ENCODE measurements around the gene B3GALT6.
A peak's percentile ranks its signal among the peaks of the same experiment; 100 is the strongest.

The B3GALT6 gene

GRCh38 chr1:1215881-1216605 lies 16.0 kb upstream of the B3GALT6 start:
- DNase-seq (ENCODE audit: low read depth), result no peak

GRCh38 chr1:1216770-1217620 lies 15.0 kb upstream of the B3GALT6 start:
- DNase-seq (ENCODE audit: low read depth), result peak; percentile 67

- DNase-seq (ENCODE audit: low read depth), result peak; percentile 49
Measured at GRCh38 chr1:1217621-1218523, 14.2 kb upstream of the B3GALT6 start.

GRCh38 chr1:1218524-1219200 lies 13.4 kb upstream of the B3GALT6 start:
- no peak for DNase-seq (ENCODE audit: low read depth)

DNA sequence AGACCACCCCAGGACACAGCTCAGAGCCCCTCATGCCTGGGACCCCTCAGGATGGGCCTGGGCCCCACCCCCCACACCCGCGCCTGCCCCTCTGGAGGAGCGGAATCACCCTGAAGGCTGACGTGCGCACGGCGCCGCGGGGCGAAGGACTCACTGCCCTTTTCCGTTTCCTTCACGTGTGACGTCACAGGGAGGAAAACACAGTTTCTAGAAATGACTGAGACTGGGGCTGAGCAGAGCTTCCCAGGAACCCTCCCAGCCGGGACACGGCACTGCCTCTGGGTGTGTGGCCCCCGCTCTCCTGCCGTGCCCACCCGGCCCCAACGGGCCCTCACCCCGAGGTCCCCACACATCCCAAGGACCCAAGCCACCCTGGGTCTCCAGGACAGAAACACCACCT lies 12.7 kb upstream of the B3GALT6 start:
- peak; percentile 58 for DNase-seq (ENCODE audit: low read depth)

GRCh38 chr1:1220197-1220596 lies 11.8 kb upstream of the B3GALT6 start:
- no peak for DNase-seq (ENCODE audit: low read depth)

GRCh38 chr1:1221887-1222574 lies 10.0 kb upstream of the B3GALT6 start:
- DNase-seq (ENCODE audit: low read depth), result no peak

GRCh38 chr1:1222575-1223225 lies 9.3 kb upstream of the B3GALT6 start:
- DNase-seq (ENCODE audit: low read depth), result no peak

DNA sequence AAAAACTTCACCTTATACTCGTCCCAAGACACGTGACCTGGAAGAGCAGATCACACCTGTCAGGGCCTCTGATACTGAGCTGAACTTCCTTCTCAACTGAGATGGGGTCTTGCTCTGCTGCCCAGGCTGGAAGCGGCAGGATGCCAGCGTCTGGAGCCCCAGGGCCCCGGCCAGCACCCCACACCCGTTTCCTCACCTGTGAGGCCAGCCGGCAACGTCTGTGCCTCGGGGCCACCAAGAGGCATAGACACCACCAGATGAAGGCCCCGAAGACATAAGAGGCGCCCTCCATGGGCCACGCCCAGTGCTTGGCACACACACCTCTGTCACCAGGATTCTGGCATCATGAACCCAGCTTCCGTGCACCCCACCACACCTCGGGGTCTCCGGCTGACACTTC lies 8.7 kb upstream of the B3GALT6 start:
- no peak for DNase-seq (ENCODE audit: low read depth)

DNA sequence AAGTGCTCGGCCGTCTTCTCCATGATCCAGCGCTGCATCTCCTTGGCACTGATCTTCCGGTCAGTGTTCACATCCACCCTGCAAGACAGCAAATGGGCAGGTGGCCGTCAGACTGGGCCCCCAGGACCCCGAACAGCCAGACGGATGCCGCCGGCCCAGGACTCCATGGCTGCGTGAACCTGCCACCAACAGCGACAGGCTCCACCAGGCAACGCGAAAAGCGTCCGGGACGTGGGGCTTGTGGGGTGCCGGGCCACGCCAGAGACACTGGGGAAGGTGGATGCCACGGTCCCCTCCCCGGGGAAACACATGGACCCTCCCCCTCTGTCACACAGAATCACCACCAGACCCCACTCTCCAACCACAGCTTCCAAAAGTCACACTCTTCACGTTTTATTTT lies 8.1 kb upstream of the B3GALT6 start:
- DNase-seq (ENCODE audit: low read depth), result no peak

DNA sequence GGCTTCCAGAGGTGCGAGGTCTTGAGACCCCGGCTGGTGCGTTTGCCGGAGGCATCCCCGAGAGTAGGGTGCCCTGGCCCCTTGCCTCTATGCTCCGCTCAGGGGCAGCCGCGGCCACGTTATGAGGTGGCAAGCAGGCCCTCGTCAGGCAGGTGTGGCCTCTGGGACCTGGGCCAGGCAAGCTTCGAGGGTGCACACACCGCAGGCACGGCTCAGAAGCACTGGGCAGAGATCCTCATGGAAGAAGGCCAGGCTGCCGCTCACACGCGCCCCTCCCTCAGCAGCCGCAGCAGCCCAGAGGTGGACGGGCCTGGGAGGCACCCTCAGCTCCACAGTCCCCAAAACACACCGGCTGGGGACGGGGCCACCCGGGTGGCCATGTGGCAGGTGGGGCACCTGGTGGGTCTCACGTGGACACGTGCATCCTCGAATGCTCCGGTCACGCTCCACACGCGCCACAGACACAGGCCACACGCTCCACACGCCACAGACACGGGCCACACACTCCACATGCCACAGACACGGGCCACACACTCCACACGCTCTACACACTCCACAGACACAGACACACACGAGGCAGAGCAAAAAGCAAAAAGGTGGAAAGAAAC lies 6.7 kb upstream of the B3GALT6 start:
- DNase-seq (ENCODE audit: low read depth), result no peak

DNA sequence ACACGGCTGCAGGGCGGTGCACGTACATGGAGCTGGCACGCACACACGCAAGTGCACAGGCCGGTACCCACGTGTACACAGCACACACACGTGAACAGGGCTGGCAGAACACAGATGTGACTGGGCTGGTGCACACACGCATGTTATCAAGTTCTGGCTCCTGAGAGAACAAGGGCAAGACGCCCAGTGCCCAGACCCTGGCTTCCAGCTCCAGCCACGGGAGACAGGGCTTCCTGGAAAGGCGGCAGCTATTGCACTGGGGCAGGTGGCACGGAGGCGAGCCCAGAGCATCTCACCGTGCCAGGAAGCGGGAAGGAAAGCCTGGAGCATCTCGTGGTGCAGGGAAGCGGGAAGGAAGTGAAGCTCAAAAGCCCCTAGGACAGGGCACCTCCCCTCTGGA lies 6.1 kb upstream of the B3GALT6 start:
- no peak for DNase-seq (ENCODE audit: low read depth)

GRCh38 chr1:1226566-1227362 lies 5.3 kb upstream of the B3GALT6 start:
- DNase-seq (ENCODE audit: low read depth), result no peak

DNA sequence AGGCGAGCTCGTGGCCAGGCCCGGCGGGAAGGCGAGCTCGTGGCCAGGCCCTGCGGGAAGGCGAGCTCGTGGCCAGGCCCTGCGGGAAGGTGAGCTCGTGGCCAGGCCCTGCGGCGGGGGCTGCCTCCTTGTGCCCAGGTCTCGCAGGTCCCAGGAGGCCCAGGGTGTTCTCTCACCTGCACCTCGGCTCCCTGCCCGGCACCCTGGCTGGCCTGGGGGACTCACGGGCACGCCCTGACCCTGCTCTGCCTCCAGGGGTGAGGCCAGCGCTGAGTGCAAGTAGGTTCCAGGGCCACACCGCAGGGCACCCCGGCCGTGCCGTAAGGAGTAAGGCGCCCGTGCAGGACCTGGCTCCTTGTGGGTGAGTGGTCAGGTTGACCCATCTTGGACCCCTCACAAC lies 4.7 kb upstream of the B3GALT6 start:
- DNase-seq (ENCODE audit: low read depth), result no peak

GRCh38 chr1:1228187-1228586 lies 3.9 kb upstream of the B3GALT6 start:
- DNase-seq (ENCODE audit: low read depth), result no peak

DNA sequence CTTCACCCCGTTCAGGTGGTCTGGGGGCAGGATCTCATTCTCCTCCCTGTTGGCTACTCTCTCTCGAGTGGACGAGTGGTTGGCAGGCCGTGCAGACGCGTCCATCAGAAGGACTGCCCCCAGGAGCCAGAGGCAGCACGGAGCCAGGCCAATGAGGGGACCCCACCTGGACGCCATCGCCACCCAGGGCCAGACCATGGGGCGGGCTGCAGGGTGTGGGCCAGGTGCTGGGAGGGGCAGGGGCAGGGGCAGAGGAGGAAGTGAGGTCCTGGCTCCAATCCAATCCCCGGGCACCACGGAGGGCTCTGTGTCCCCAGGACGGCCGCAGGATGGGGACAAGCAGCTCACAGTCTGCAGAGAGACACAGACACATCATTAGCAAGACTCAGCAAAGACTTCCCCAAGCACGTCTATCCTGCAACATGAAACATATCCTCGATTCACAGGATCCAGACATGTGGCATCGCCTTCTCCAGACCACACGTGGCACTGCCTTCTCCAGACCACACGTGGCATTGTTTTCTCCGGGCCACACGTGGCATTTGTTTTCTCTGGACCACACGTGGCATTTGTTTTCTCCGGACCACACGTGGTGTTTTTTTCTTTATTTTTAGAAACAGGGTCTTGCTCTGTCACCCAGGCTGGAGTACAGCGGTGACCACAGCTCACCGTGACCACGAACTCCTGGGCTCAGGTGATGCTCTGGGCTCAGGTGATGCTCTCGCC lies 3.3 kb upstream of the B3GALT6 start:
- no peak for DNase-seq (ENCODE audit: low read depth)

- DNase-seq (ENCODE audit: low read depth), result no peak
Measured at GRCh38 chr1:1229770-1230169, 2.3 kb upstream of the B3GALT6 start.

DNA sequence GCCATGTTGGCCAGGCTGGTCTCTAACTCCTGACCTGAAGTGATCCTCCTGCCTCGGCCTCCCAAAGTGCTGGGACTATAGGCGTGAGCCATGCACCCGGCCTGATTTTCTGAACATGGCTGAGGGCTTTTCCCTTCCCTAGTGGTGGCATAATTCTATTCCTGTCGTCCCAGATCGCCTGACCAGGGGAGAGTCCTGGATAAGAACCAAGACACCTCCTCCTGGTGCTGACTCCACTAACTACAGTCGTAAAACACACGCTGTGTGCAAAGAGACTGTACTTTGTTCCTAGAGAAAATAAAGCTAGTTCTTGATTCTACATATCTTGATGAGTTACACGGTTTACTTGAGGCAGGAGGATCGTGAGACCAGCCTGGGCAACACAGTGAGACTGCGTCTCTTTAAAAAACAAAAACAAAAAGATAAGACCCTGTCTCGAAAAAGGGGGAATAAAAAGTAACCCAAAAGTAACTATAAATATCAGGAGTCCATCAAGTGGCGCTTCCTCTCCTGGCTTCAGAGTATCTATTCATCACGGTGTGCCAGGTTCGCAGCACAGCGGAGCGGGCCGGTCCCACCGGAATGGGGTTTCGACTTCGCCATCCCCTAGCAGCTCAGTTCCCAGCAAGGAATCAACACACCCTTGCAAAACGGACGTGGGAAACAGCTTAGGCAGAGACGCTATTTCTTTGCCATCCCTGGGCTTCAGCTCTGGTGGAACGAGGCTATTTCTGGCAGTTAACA lies 1.2 kb upstream of the B3GALT6 start:
- no peak for DNase-seq (ENCODE audit: low read depth)
